ENCODE measurements around the gene KCNAB1. TPM values are rescaled to one million over a fixed set of nuclear protein-coding genes. Genes with fewer than 3 reads are reported as not detected.
"Not testable (repeated sequence)": the region's sequence is repeated elsewhere in the genome, so short reads cannot be mapped to it uniquely, and the experiment has no call there.

The KCNAB1 gene
- total RNA-seq, 1 experiment from 2014 or later: not detected

- BruUV-seq (replicated peaks); CTCF ChIA-PET: not testable (repeated sequence)
Observed at GRCh38 chr3:156231221-156231620, 110.8 kb downstream of the KCNAB1 start.

GRCh38 chr3:156233876-156234275 is 113.5 kb downstream of the KCNAB1 start:
- no TSS peak for BruUV-seq (replicated peaks)
- no peak overlapping the region for H2AFZ ChIP-seq (ENCODE audit: low read depth, low read length, poor library complexity, severe bottlenecking)
- no peaks in the 10 kb centered on the region for H4K20me1 ChIP-seq (ENCODE audit: insufficient read depth)
- ATAC-seq (no peak), DNase-seq (ENCODE audit: low read depth, low spot score) (no peak)
- CTCF ChIA-PET: no interaction called here
- POLR2A ChIA-PET: no interaction called here
- no peaks in the 10 kb centered on the region for H3K9me2 ChIP-seq (ENCODE audit: insufficient read depth)
- no peak overlapping the region for H3K9ac ChIP-seq (ENCODE audit: low read length)
- RAD21 ChIA-PET (ENCODE audit: low non-redundant PET in 1 of 2, low total read pairs in 2 of 2, uncharacterized antibody in 2 of 2, unreplicated experiment in 2 of 2): no interaction called here
- no peaks in the 10 kb centered on the region for H3K79me2 ChIP-seq (ENCODE audit: insufficient read depth, low read length)
- no peaks in the 10 kb centered on the region for H3K27me3 ChIP-seq (ENCODE audit: insufficient read depth, low read length)
- no peak overlapping the region for H3K4me3 ChIP-seq (replicated peaks in 1 of 2; ENCODE audit: low read depth in 1 of 2, low read length in 2 of 2)
- intact Hi-C loops (cut with micrococcal nuclease): no loop called here
- H3K4me1 ChIP-seq (ENCODE audit: control insufficient read depth in 1 of 2, insufficient read depth in 2 of 2, low read length in 2 of 2): no peaks in the 10 kb centered on the region
- H3K4me2 ChIP-seq (ENCODE audit: low read length): no peak overlapping the region
- no peaks in the 10 kb centered on the region for H3K9me3 ChIP-seq (ENCODE audit: control insufficient read depth in 1 of 2, insufficient read depth in 1 of 2, low read depth in 1 of 2, low read length in 2 of 2)
- TF ChIP-seq CBX3 (IDR thresholded peaks at IDR 0.05; ENCODE audit: low read depth) (no peak), MAX (IDR thresholded peaks at IDR 0.05) (no peak), ELF1 (IDR thresholded peaks at IDR 0.05; ENCODE audit: borderline replicate concordance, low read depth) (no peak), SP1 (IDR thresholded peaks at IDR 0.05; ENCODE audit: low read depth) (no peak), FOSL1 (IDR thresholded peaks at IDR 0.05; ENCODE audit: low read depth) (no peak)
- no peaks in the 10 kb centered on the region for H3K36me3 ChIP-seq (ENCODE audit: control insufficient read depth in 1 of 2, insufficient read depth in 2 of 2, low read length in 2 of 2)
- no peak overlapping the region for H3K27ac ChIP-seq (ENCODE audit: low read depth, low read length)

More at GRCh38 chr3:156231221-156231620, 110.8 kb downstream of the KCNAB1 start:
- H3K9me2 ChIP-seq (ENCODE audit: insufficient read depth); H3K9ac ChIP-seq (ENCODE audit: low read length); H3K27ac ChIP-seq (ENCODE audit: low read depth, low read length); H3K9me3 ChIP-seq (ENCODE audit: control insufficient read depth in 1 of 2, insufficient read depth in 1 of 2, low read depth in 1 of 2, low read length in 2 of 2); H3K79me2 ChIP-seq (ENCODE audit: insufficient read depth, low read length); ATAC-seq; H3K4me3 ChIP-seq (replicated peaks in 1 of 2; ENCODE audit: low read depth in 1 of 2, low read length in 2 of 2); intact Hi-C loops (cut with micrococcal nuclease); H3K27me3 ChIP-seq (ENCODE audit: insufficient read depth, low read length); H4K20me1 ChIP-seq (ENCODE audit: insufficient read depth); H2AFZ ChIP-seq (ENCODE audit: low read depth, low read length, poor library complexity, severe bottlenecking); POLR2A ChIA-PET; RAD21 ChIA-PET (ENCODE audit: low non-redundant PET in 1 of 2, low total read pairs in 2 of 2, uncharacterized antibody in 2 of 2, unreplicated experiment in 2 of 2); H3K4me1 ChIP-seq (ENCODE audit: control insufficient read depth in 1 of 2, insufficient read depth in 2 of 2, low read length in 2 of 2); H3K36me3 ChIP-seq (ENCODE audit: control insufficient read depth in 1 of 2, insufficient read depth in 2 of 2, low read length in 2 of 2); H3K4me2 ChIP-seq (ENCODE audit: low read length); DNase-seq (ENCODE audit: low read depth, low spot score): not testable (repeated sequence)

Data from HCT116 (cell line).